Fibroblast of villous mesenchyme (primary cell): ENCODE results near the gene LOXL1. TPM values are rescaled to one million over a fixed set of nuclear protein-coding genes. Genes with fewer than 3 reads are reported as not detected.
A peak's percentile ranks its signal among the peaks of the same experiment; 100 is the strongest.

Source experiments
- DNase-seq: peaks from one replicate; pipeline ENCODE4 v3.0.0-alpha.2; 2010; ENCODE audit warnings: low read depth
- H3K4me3 ChIP-seq: 2 replicates; pipeline ENCODE4 v1.5.1; 2011; ENCODE audit warnings: low read depth, mild to moderate bottlenecking, low read length
- total RNA-seq: library from RNA; depleted of rRNA; stranded (reverse); fragments of >200 nt; gene quantifications from 2 replicates; pipeline ENCODE4 v1.2.3, GENCODE V29; 2012
- TF ChIP-seq, protein P1 (sequence below): IDR thresholded peaks from 2 replicates; pipeline ENCODE4 v1.5.1; 2012; ENCODE audit warnings: low read depth, mild to moderate bottlenecking, low read length; ENCODE audit not compliant: insufficient read depth

The LOXL1 gene
- total RNA-seq, 1 donor, result 73.8 TPM

DNA sequence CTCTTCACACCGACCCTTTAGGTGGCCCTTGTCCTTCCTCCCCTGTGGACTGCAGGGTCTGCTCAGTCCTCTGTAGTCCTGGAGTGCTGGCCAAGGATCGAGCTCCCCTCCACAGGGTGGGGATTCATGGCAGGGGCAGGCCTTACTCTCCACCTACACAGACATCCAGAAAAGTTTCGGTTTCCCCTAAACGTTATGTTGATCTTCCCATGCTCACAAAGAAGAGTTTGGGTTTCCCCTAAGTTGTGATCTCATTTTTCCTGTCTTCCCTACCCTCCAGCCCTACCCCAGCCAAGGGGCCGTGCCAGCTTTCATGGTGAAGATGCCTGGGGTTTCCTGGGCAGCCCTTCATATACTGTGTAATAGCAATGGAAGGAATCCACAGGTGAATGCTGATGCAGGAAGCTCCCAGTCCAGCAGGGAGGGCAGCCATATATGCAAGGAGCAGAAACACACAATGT, 55.5 kb downstream of the LOXL1 start:
- no peak overlapping the region for H3K4me3 ChIP-seq
- TF ChIP-seq, protein P1, sequence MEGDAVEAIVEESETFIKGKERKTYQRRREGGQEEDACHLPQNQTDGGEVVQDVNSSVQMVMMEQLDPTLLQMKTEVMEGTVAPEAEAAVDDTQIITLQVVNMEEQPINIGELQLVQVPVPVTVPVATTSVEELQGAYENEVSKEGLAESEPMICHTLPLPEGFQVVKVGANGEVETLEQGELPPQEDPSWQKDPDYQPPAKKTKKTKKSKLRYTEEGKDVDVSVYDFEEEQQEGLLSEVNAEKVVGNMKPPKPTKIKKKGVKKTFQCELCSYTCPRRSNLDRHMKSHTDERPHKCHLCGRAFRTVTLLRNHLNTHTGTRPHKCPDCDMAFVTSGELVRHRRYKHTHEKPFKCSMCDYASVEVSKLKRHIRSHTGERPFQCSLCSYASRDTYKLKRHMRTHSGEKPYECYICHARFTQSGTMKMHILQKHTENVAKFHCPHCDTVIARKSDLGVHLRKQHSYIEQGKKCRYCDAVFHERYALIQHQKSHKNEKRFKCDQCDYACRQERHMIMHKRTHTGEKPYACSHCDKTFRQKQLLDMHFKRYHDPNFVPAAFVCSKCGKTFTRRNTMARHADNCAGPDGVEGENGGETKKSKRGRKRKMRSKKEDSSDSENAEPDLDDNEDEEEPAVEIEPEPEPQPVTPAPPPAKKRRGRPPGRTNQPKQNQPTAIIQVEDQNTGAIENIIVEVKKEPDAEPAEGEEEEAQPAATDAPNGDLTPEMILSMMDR, result no peak
- DNase-seq, result no peak

DNA sequence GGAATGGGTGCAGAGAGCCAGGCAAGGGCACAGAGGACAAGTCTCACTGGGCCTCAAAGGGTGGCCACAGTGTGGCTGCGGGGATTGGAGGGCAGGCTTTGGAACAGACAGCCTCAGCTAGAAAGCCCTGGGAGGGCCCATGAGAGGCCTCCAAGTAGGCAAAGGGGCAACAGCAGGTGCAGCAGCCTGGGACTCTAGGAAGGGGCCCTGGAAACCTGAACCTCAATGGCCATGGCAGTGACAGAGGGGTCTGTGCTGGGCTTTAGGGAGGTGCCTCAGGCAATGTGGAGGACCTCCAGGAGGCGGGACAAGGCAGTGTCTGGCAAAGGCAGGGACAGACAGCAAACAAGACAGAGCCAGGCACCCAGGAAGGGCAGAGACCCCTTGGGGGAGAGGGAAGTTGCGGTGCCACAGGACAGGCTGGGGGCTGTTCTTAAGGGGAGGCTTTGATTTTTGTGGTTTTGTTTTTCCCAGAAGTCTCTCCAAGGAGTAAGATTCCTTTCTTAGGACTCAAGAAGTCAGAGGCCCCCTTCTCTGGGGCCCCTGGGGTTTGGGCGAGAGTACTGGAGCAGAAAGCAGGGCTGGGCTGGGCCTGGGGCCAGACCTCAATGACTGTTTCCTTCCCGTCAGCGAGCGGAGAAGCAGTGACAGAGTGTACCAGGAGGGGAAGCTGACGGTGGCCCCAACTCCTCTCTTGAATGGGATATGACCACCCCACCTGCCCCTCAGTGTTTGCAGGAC, 56.1 kb downstream of the LOXL1 start:
- DNase-seq, result peak; percentile 90
- TF ChIP-seq, protein P1, result no peak
- H3K4me3 ChIP-seq, result no peak overlapping the region

DNA sequence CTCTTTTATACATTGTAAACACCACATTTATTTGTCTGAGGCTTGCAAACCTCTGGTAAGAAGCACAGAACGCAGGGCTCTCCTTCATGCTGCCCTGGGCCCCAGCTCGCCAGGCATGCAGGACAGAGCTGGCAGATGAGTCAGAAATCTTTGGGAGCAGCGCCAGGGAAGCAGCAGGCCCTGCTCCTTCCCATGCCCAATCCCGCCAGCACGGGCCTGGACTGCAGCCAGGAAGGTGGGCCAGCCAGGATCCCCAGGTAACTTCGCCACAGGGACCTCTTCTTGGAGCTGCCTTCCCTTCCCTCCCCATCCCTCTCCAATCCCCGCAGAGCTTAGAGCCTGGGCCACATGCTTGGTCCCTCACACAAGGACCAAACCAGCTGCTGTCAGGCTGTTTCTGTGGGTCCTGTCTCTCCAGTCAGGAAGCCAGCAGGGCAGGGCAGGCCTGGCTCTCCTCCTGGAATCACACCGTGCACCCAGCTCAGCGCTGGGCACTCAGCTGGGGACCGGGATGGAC, 57.0 kb downstream of the LOXL1 start:
- no peak overlapping the region for H3K4me3 ChIP-seq
- DNase-seq, result peak; percentile 78
- TF ChIP-seq, protein P1, result no peak

DNA sequence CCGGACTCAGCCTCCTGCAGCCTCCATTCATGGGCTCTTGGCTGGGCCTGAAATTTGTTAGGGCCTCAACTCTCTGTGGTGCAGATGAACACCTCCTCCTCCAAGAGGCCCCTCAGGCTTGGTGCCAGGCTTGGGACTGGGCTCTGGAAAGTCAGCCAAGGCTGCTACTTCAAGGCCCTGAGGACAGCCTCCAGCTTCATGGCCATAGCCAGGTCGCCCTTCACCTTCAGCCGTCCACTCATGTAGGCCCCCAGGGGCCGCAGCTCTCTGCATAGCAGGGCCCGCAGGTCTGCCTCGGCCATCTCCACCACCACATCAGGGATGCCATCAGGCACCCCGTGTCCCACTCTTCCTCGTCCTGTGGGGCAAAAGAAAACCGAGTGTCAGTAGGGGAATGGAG, 57.5 kb downstream of the LOXL1 start:
- TF ChIP-seq, protein P1, result no peak
- DNase-seq, result no peak

DNA sequence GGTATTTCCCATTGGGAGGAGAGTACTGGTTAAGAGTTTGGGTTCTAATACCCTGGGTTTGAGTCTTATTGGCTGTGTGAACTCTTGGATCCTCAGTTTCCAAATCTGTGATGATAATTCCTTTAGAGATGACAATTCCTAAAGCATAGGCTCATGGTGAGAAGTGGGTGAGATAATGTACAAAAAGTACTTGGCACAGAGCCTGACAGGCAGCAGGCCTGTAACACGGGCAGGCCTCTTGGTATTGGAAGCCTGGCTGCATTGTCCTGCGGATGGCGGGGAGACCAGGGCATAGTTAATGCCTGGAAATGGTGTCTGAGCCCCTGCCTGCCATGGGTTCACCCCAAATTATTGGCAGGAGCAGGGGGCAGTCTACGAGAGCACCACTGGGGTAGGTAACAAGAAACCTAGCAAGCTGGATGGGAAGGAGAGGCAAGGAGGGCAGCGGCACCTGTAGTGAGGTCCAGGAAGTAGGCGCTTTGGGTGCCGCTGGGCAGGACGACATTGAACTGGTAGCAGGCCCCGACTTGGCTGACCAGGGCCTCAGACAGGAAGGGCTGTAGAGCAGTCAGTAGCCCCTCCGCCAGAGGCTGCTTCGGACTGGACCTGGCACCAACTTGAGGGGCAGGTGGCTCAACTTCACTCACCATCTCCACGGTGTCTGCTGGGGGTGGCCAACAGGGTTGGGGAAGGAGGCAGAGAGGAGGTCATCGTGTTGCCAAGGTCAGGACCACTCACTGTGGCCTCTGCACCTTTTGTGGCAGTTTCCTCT, 58.1 kb downstream of the LOXL1 start:
- TF ChIP-seq, protein P1, result no peak
- H3K4me3 ChIP-seq, result no peak overlapping the region
- no peak for DNase-seq

More for the DNA sequence above, 57.5 kb downstream of the LOXL1 start:
- no peak overlapping the region for H3K4me3 ChIP-seq

DNA sequence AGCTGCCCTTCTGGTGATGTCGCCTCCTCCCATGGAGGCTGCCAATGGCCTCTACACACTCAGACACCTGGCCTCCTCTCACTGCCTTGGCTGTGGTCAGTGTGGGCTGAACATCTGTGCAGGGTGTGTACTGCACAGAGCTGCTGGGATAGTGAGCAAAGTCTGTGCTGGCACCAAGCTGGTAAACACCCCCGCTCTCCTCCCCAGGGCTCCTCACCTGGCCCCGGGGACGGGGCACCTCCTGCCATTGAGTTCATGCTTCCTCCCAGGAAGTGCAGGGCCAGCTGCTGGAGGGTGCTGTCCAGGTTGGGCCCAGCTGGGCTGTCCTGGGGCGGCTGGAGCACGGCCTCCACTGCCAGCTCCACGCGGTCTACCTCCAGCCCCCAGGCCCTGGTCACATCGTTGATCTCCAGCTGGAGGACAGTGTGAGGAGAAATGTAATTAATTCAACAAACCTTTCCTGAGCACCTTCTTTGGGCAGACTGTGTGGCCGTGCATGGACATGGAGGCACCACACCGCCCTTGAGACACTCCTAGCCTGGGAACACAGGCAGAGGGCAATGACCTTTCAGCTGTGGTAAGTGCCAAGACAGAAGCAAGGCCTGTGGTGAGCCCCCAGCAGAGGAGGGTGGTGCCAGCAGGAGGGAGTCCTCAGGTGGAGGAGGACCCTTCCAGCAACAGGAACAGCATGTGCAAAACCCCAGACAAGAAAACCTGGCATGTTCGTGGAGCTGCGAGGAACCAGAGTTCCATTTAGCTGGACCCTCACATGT, 59.0 kb downstream of the LOXL1 start:
- H3K4me3 ChIP-seq, result no peak overlapping the region
- DNase-seq, result no peak
- TF ChIP-seq, protein P1, result no peak
